Measurements from ENCODE around the gene SLC2A4RG. TPM values are rescaled to one million over a fixed set of nuclear protein-coding genes. Genes with fewer than 3 reads are reported as not detected.

Gene SLC2A4RG
- total RNA-seq, 4 donors from 2014 or later: 41.4 to 67.1 (median 52.7) TPM

DNA sequence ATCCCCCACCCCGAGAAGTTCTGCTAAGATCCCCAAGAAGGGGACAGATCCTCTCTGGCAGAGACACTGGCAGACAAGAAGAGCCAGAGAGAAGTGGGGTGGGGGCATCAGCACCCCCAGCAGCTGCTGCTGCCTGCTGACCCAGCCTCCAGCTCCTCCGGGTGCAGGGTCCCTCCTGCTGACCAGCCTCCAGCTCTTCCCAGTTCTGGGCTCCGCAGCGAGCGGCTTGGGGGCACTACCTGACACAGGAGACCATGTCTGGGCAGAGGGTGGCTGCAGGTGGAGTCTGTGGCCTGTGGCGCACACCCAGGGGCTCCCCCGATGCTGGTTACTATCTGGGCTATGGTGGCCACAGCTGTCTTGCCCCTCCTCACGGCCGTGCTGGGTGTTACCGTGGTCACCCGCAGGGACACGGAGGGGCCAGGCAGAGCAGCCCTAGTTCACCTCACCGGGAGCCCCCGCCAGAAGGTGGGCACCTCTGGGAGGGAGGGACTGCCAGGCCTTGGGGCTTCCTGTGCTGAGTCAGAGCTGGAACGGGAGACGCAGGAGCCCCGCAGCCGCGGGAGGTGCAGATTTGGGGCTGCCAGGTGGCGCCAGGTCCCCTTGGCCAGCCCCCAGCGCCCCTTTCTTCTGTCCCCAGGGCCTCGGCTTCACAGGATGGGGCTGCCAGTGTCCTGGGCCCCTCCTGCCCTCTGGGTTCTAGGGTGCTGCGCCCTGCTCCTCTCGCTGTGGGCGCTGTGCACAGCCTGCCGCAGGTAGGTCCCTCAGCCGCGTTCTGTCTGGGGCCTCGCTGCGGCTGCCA, 2.5 kb upstream of the SLC2A4RG start:
- H3K36me3 ChIP-seq: peaks cover 23 to 50% (median 42%) of the 10 kb centered on the region in 4 donors
- peaks cover 36 to 54% (median 44%) of the 10 kb centered on the region in 4 donors for H3K4me1 ChIP-seq
- no peaks in the 10 kb centered on the region for H3K9me3 ChIP-seq
- intact Hi-C loops (cut with DNase I): no loop called here
- no peaks in the 10 kb centered on the region for H3K27me3 ChIP-seq
- peak overlapping the region; percentile 31 to 64 (median 44) for H3K4me3 ChIP-seq
- peak overlapping the region in 1 of 4 donors; percentile 7 for H3K27ac ChIP-seq (replicated peaks in 1 of 4)
- DNase-seq (ENCODE audit: extremely low spot score): no peak
- WGBS: 44% methylated on average over 20 of the region's 30 CpGs
- no peak for TF ChIP-seq POLR2AphosphoS5 (IDR thresholded peaks at IDR 0.05)
- TF ChIP-seq POLR2A (IDR thresholded peaks at IDR 0.05; ENCODE audit: low read depth): no peak
- TF ChIP-seq EP300 (IDR thresholded peaks at IDR 0.05): no peak
- TF ChIP-seq, protein P1, sequence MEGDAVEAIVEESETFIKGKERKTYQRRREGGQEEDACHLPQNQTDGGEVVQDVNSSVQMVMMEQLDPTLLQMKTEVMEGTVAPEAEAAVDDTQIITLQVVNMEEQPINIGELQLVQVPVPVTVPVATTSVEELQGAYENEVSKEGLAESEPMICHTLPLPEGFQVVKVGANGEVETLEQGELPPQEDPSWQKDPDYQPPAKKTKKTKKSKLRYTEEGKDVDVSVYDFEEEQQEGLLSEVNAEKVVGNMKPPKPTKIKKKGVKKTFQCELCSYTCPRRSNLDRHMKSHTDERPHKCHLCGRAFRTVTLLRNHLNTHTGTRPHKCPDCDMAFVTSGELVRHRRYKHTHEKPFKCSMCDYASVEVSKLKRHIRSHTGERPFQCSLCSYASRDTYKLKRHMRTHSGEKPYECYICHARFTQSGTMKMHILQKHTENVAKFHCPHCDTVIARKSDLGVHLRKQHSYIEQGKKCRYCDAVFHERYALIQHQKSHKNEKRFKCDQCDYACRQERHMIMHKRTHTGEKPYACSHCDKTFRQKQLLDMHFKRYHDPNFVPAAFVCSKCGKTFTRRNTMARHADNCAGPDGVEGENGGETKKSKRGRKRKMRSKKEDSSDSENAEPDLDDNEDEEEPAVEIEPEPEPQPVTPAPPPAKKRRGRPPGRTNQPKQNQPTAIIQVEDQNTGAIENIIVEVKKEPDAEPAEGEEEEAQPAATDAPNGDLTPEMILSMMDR (IDR thresholded peaks at IDR 0.05): no peak

GRCh38 chr20:63737695-63737944, 2.0 kb upstream of the SLC2A4RG start:
- no peaks in the 10 kb centered on the region for H3K9me3 ChIP-seq
- H3K4me1 ChIP-seq: peaks cover 39 to 59% (median 49%) of the 10 kb centered on the region in 4 donors
- H3K4me3 ChIP-seq: peak overlapping the region; percentile 31 to 64 (median 44)
- DNase-seq (ENCODE audit: extremely low spot score): no peak
- WGBS: 18% methylated on average over 11 of the region's 26 CpGs
- H3K36me3 ChIP-seq: peaks cover 28 to 55% (median 46%) of the 10 kb centered on the region in 4 donors
- intact Hi-C loops (cut with DNase I): no loop called here
- H3K27ac ChIP-seq (replicated peaks in 1 of 4): no peak overlapping the region
- no peaks in the 10 kb centered on the region for H3K27me3 ChIP-seq
- TF ChIP-seq POLR2A (IDR thresholded peaks at IDR 0.05; ENCODE audit: low read depth) (no peak), POLR2AphosphoS5 (IDR thresholded peaks at IDR 0.05) (no peak), EP300 (IDR thresholded peaks at IDR 0.05) (no peak)
- TF ChIP-seq, protein P1 (IDR thresholded peaks at IDR 0.05): no peak

GRCh38 chr20:63737945-63738686, 1.5 kb upstream of the SLC2A4RG start:
- WGBS: 70% methylated on average over 11 of the region's 43 CpGs
- intact Hi-C loops (cut with DNase I): no loop called here
- TF ChIP-seq POLR2A (IDR thresholded peaks at IDR 0.05; ENCODE audit: low read depth) (no peak), POLR2AphosphoS5 (IDR thresholded peaks at IDR 0.05) (no peak), EP300 (IDR thresholded peaks at IDR 0.05) (no peak)
- TF ChIP-seq, protein P1 (IDR thresholded peaks at IDR 0.05): no peak
- Histone ChIP-seq H3K4me3 (peak overlapping the region; percentile 31 to 87 (median 64)), H3K27me3 (no peaks in the 10 kb centered on the region), H3K4me1 (peaks cover 39 to 64% (median 52%) of the 10 kb centered on the region in 4 donors), H3K9me3 (no peaks in the 10 kb centered on the region), H3K36me3 (peaks cover 33 to 56% (median 49%) of the 10 kb centered on the region in 4 donors), H3K27ac (replicated peaks in 1 of 4) (peak overlapping the region; percentile 85 to 93 (median 90))
- DNase-seq (ENCODE audit: extremely low spot score): no peak

GRCh38 chr20:63738687-63739129, 868 bp upstream of the SLC2A4RG start:
- H3K27me3 ChIP-seq: no peaks in the 10 kb centered on the region
- DNase-seq (ENCODE audit: extremely low spot score): no peak
- TF ChIP-seq POLR2AphosphoS5 (IDR thresholded peaks at IDR 0.05) (no peak), POLR2A (IDR thresholded peaks at IDR 0.05; ENCODE audit: low read depth) (no peak)
- TF ChIP-seq, protein P1 (IDR thresholded peaks at IDR 0.05): no peak
- peak overlapping the region; percentile 64 to 87 (median 64) for H3K4me3 ChIP-seq
- no peaks in the 10 kb centered on the region for H3K9me3 ChIP-seq
- 53% methylated on average over 5 of the region's 26 CpGs for WGBS
- H3K4me1 ChIP-seq: peaks cover 39 to 64% (median 53%) of the 10 kb centered on the region in 4 donors
- H3K36me3 ChIP-seq: peaks cover 31 to 56% (median 49%) of the 10 kb centered on the region in 4 donors
- H3K27ac ChIP-seq (replicated peaks in 1 of 4): peak overlapping the region; percentile 85 to 93 (median 90)
- intact Hi-C loops (cut with DNase I): no loop called here
